Skeletal muscle tissue (tissue), 4 donors: Measurements from ENCODE around the gene EFHD1. TPM values are rescaled to one million over a fixed set of nuclear protein-coding genes. Genes with fewer than 3 reads are reported as not detected.
"Not testable (repeated sequence)": the region's sequence is repeated elsewhere in the genome, so short reads cannot be mapped to it uniquely, and the experiment has no call there.

Source experiments
- H3K27ac ChIP-seq: one replicate; pipeline ENCODE4 v1.7.0; 2013; ENCODE audit warnings: mild to moderate bottlenecking, low read depth, low read length, inconsistent platforms
- H3K27me3 ChIP-seq, 3 donors: one replicate each; pipeline ENCODE4 v1.7.0; 2013; ENCODE audit warnings: low read length in 3 of 3; ENCODE audit not compliant: control insufficient read depth in 3 of 3, insufficient read depth in 3 of 3
- H3K36me3 ChIP-seq, 3 donors: one replicate each; pipeline ENCODE4 v1.7.0; 2013; ENCODE audit warnings: low read length in 3 of 3; ENCODE audit not compliant: control insufficient read depth in 3 of 3, insufficient read depth in 3 of 3
- H3K4me1 ChIP-seq, 3 donors: one replicate each; pipeline ENCODE4 v1.7.0; 2013; ENCODE audit warnings: low read length in 3 of 3, mild to moderate bottlenecking in 3 of 3; ENCODE audit not compliant: control insufficient read depth in 3 of 3, insufficient read depth in 3 of 3
- H3K4me3 ChIP-seq, 3 donors: one replicate each; pipeline ENCODE4 v1.7.0; 2013; ENCODE audit warnings: low read length in 3 of 3
- H3K9ac ChIP-seq, 3 donors: one replicate each; pipeline ENCODE4 v1.7.0; 2013; ENCODE audit warnings: low read length in 3 of 3, mild to moderate bottlenecking in 3 of 3, moderate library complexity in 2 of 3, low read depth in 1 of 3
- H3K9me3 ChIP-seq, 3 donors: one replicate each; pipeline ENCODE4 v1.7.0; 2013; ENCODE audit warnings: low read length in 3 of 3; ENCODE audit not compliant: control insufficient read depth in 3 of 3
- total RNA-seq: library from RNA; depleted of rRNA; stranded (reverse); fragments of >200 nt; gene quantifications from one replicate; pipeline ENCODE4 v1.2.3, GENCODE V29; 2014
- donor health status: Osteomylitis.

The EFHD1 gene
- total RNA-seq, 1 donor from 2014 or later = 2.1 TPM

- Histone ChIP-seq H3K36me3 (peaks cover 4 to 7% (median 6%) of the 10 kb centered on the region in 3 donors), H3K9me3 (no peaks in the 10 kb centered on the region), H3K27ac (no peak overlapping the region), H3K4me3 (no peak overlapping the region), H3K27me3 (no peaks in the 10 kb centered on the region), H3K4me1 (peaks cover 17 to 39% (median 33%) of the 10 kb centered on the region in 3 donors), H3K9ac (peak overlapping the region in 2 of 3 donors; percentile 95 to 99)
These were observed 65.7 kb downstream of the EFHD1 start for GRCh38 chr2:232699110-232699509.

GRCh38 chr2:232700154-232700553, 66.8 kb downstream of the EFHD1 start:
- H3K4me3 ChIP-seq = peak overlapping the region in 1 of 3 donors; percentile 19
- H3K27me3 ChIP-seq = no peaks in the 10 kb centered on the region
- peaks cover 6 to 10% (median 9%) of the 10 kb centered on the region in 3 donors for H3K36me3 ChIP-seq
- H3K27ac ChIP-seq = no peak overlapping the region
- peaks cover 17 to 41% (median 33%) of the 10 kb centered on the region in 3 donors for H3K4me1 ChIP-seq
- no peak overlapping the region for H3K9ac ChIP-seq
- no peaks in the 10 kb centered on the region for H3K9me3 ChIP-seq

GRCh38 chr2:232707076-232707475, 73.7 kb downstream of the EFHD1 start:
- Histone ChIP-seq H3K36me3 (peaks cover 17 to 27% (median 18%) of the 10 kb centered on the region in 3 donors), H3K4me3 (no peak overlapping the region)

GRCh38 chr2:232713505-232713904, 80.1 kb downstream of the EFHD1 start:
- Histone ChIP-seq H3K36me3 (peaks cover 0 to 7% (median 6%) of the 10 kb centered on the region in 3 donors), H3K27ac (no peak overlapping the region), H3K4me1 (peaks cover 0 to 4% (median 4%) of the 10 kb centered on the region in 3 donors), H3K27me3 (no peaks in the 10 kb centered on the region), H3K9me3 (no peaks in the 10 kb centered on the region), H3K4me3 (no peak overlapping the region), H3K9ac (no peak overlapping the region)

More at GRCh38 chr2:232707076-232707475, 73.7 kb downstream of the EFHD1 start:
- Histone ChIP-seq H3K9ac (no peak overlapping the region), H3K9me3 (no peaks in the 10 kb centered on the region), H3K27ac (no peak overlapping the region), H3K4me1 (peaks cover 2 to 12% (median 4%) of the 10 kb centered on the region in 3 donors), H3K27me3 (no peaks in the 10 kb centered on the region)

- Histone ChIP-seq H3K36me3 (peaks cover 0 to 11% (median 6%) of the 10 kb centered on the region in 3 donors), H3K9ac (no peak overlapping the region), H3K4me1 (no peaks in the 10 kb centered on the region), H3K9me3 (no peaks in the 10 kb centered on the region), H3K4me3 (no peak overlapping the region), H3K27me3 (no peaks in the 10 kb centered on the region), H3K27ac (no peak overlapping the region)
These were observed 81.6 kb downstream of the EFHD1 start for GRCh38 chr2:232714969-232715368.

- not testable (repeated sequence) for H3K27me3 ChIP-seq, H3K4me1 ChIP-seq, H3K9me3 ChIP-seq, H3K9ac ChIP-seq, H3K27ac ChIP-seq, H3K4me3 ChIP-seq
- peaks cover 2 to 15% (median 10%) of the 10 kb centered on the region in 3 donors for H3K36me3 ChIP-seq
These were observed 86.7 kb downstream of the EFHD1 start for GRCh38 chr2:232720056-232720455.

- Histone ChIP-seq H3K9ac (no peak overlapping the region), H3K27ac (no peak overlapping the region), H3K27me3 (no peaks in the 10 kb centered on the region), H3K4me1 (peaks cover 0 to 8% (median 2%) of the 10 kb centered on the region in 3 donors), H3K36me3 (peaks cover 2 to 19% (median 17%) of the 10 kb centered on the region in 3 donors), H3K4me3 (no peak overlapping the region), H3K9me3 (no peaks in the 10 kb centered on the region)
These were observed 87.9 kb downstream of the EFHD1 start for GRCh38 chr2:232721261-232721660.

GRCh38 chr2:232721882-232722281, 88.5 kb downstream of the EFHD1 start:
- H3K9me3 ChIP-seq = no peaks in the 10 kb centered on the region
- H3K27ac ChIP-seq = no peak overlapping the region
- peaks cover 0 to 8% (median 2%) of the 10 kb centered on the region in 3 donors for H3K4me1 ChIP-seq
- no peaks in the 10 kb centered on the region for H3K27me3 ChIP-seq
- peaks cover 2 to 19% (median 17%) of the 10 kb centered on the region in 3 donors for H3K36me3 ChIP-seq
- no peak overlapping the region for H3K4me3 ChIP-seq
- no peak overlapping the region for H3K9ac ChIP-seq

- no peak overlapping the region for H3K9ac ChIP-seq
- no peak overlapping the region for H3K27ac ChIP-seq
- peaks cover 0 to 8% (median 2%) of the 10 kb centered on the region in 3 donors for H3K4me1 ChIP-seq
- H3K4me3 ChIP-seq = no peak overlapping the region
- H3K36me3 ChIP-seq = peaks cover 4 to 20% (median 14%) of the 10 kb centered on the region in 3 donors
- H3K27me3 ChIP-seq = no peaks in the 10 kb centered on the region
- H3K9me3 ChIP-seq = no peaks in the 10 kb centered on the region
These were observed 89.6 kb downstream of the EFHD1 start for GRCh38 chr2:232723027-232723426.

- H3K4me3 ChIP-seq = no peak overlapping the region
- no peak overlapping the region for H3K9ac ChIP-seq
- no peaks in the 10 kb centered on the region for H3K4me1 ChIP-seq
- H3K27me3 ChIP-seq = no peaks in the 10 kb centered on the region
- H3K36me3 ChIP-seq = peaks cover 4 to 31% (median 25%) of the 10 kb centered on the region in 3 donors
- H3K9me3 ChIP-seq = no peaks in the 10 kb centered on the region
- no peak overlapping the region for H3K27ac ChIP-seq
These were observed 95.4 kb downstream of the EFHD1 start for GRCh38 chr2:232728785-232729184.
